B cell (primary cell): ENCODE measurements around the gene SCRT2. TPM values are rescaled to one million over a fixed set of nuclear protein-coding genes. Genes with fewer than 3 reads are reported as not detected.

Source experiments
- ATAC-seq: fragments of 200-7000 bp; cut with Tn5 transposase; one replicate; pipeline ENCODE4 v1.10.0; 2021; ENCODE audit warnings: low read depth, mild to moderate bottlenecking, moderate number of reproducible peaks, moderate library complexity
- CTCF ChIA-PET: fragments of 350-600 bp; sonication (Branson Sonifier 250); formaldehyde crosslinking; loops from one replicate; lab custom pipeline; 2021; ENCODE audit warnings: antibody characterized with exemption, inconsistent platforms; lab: Charles Lee
- POLR2A ChIA-PET: fragments of 350-600 bp; sonication (Branson Sonifier 250); formaldehyde crosslinking; loops from one replicate; lab custom pipeline; 2021; ENCODE audit warnings: antibody characterized with exemption; lab: Charles Lee
- DNase-seq: peaks from one replicate; pipeline ENCODE4 v3.0.0; 2013
- H2AFZ ChIP-seq: 2 replicates; pipeline ENCODE4 v1.6.1; 2012; ENCODE audit warnings: mild to moderate bottlenecking, low read depth, low read length; ENCODE audit not compliant: insufficient read depth, poor library complexity, severe bottlenecking
- H3K27ac ChIP-seq, 2 donors: 1 replicate in 1 of 2; 2 replicates in 1 of 2; pipeline ENCODE4 v1.5.1; 2012 to 2013; ENCODE audit warnings: low read length in 2 of 2, mild to moderate bottlenecking in 2 of 2, moderate library complexity in 1 of 2
- H3K27me3 ChIP-seq, 4 experiments: fragments of 200-600 bp in 1 of 4; sonication (generic) in 1 of 4; replicated peaks in 1 of 4; 1 replicate in 2 of 4; 2 replicates in 2 of 4; pipeline versions ENCODE4 v1.6.1 to v1.7.0; 2013 to 2016; ENCODE audit warnings: low read length in 3 of 4, mild to moderate bottlenecking in 2 of 4, mixed read lengths in 1 of 4, moderate library complexity in 1 of 4; ENCODE audit not compliant: insufficient read depth in 4 of 4, control insufficient read depth in 3 of 4; ENCODE audit errors: control extremely low read depth in 1 of 4
- H3K36me3 ChIP-seq, 2 experiments: replicated peaks in 1 of 2; 1 replicate in 1 of 2; 2 replicates in 1 of 2; pipeline versions ENCODE4 v1.6.1 to v1.7.1; 2013; ENCODE audit warnings: low read length in 1 of 2; ENCODE audit not compliant: insufficient read depth in 2 of 2, control insufficient read depth in 1 of 2; ENCODE audit errors: control extremely low read depth in 1 of 2, extremely low read depth in 1 of 2
- H3K4me1 ChIP-seq, 2 donors: fragments of 200-600 bp in 1 of 2; sonication (generic) in 1 of 2; 1 replicate in 1 of 2; 2 replicates in 1 of 2; pipeline versions ENCODE4 v1.5.1 to v1.6.1; 2013 to 2017; ENCODE audit warnings: low read length in 2 of 2; ENCODE audit not compliant: control insufficient read depth in 2 of 2, insufficient read depth in 2 of 2
- H3K4me2 ChIP-seq: replicated peaks from 2 replicates; pipeline ENCODE3; 2012; ENCODE audit warnings: mild to moderate bottlenecking, low read depth, low read length; ENCODE audit not compliant: poor library complexity, severe bottlenecking
- H3K4me3 ChIP-seq, 5 experiments: fragments of 200-600 bp in 1 of 5; sonication (generic) in 1 of 5; 1 replicate in 3 of 5; 2 replicates in 2 of 5; pipeline versions ENCODE4 v1.5.1 to v1.7.0; 2011 to 2016; ENCODE audit warnings: low read length in 4 of 5, mild to moderate bottlenecking in 4 of 5, low read depth in 2 of 5, control low read depth in 1 of 5, moderate library complexity in 1 of 5; ENCODE audit not compliant: insufficient read depth in 1 of 5; ENCODE audit errors: control extremely low read depth in 1 of 5, extremely low read depth in 1 of 5
- H3K79me2 ChIP-seq: fragments of 200-600 bp; sonication (generic); one replicate; pipeline ENCODE4 v1.6.0; 2016; ENCODE audit warnings: low read length; ENCODE audit not compliant: control insufficient read depth, insufficient read depth
- H3K9ac ChIP-seq: fragments of 200-600 bp; sonication (generic); 2 replicates; pipeline ENCODE4 v1.6.1; 2017; ENCODE audit warnings: mild to moderate bottlenecking, low read length, moderate library complexity
- H3K9me3 ChIP-seq, 3 donors: one replicate each; pipeline versions ENCODE4 v1.6.1 to v1.7.1; 2013; ENCODE audit warnings: low read length in 2 of 3; ENCODE audit not compliant: control insufficient read depth in 2 of 3, insufficient read depth in 1 of 3; ENCODE audit errors: control extremely low read depth in 1 of 3
- H4K20me1 ChIP-seq: 2 replicates; pipeline ENCODE4 v1.6.0; 2012; ENCODE audit warnings: mild to moderate bottlenecking, low read length; ENCODE audit not compliant: insufficient read depth, control insufficient read depth, poor library complexity, severe bottlenecking
- H3K27ac Mint-ChIP-seq: one replicate; pipeline ENCODE4 v1.8.0; 2021; ENCODE audit warnings: mixed read lengths
- H3K27me3 Mint-ChIP-seq: one replicate; pipeline ENCODE4 v1.8.0; 2021; ENCODE audit warnings: mixed read lengths
- H3K4me1 Mint-ChIP-seq: one replicate; pipeline ENCODE4 v1.8.0; 2021; ENCODE audit warnings: mixed read lengths
- H3K4me3 Mint-ChIP-seq: one replicate; pipeline ENCODE4 v1.8.0; 2021; ENCODE audit warnings: mixed read lengths
- H3K9me3 Mint-ChIP-seq: one replicate; pipeline ENCODE4 v1.8.0; 2022; ENCODE audit warnings: mixed read lengths; ENCODE audit not compliant: insufficient read depth
- EZH2 ChIP-seq: IDR thresholded peaks from 2 replicates; pipeline ENCODE4 v1.6.1; 2012; ENCODE audit warnings: borderline replicate concordance, low read depth, mild to moderate bottlenecking, moderate library complexity, low read length; ENCODE audit not compliant: insufficient read depth, poor library complexity, severe bottlenecking
- WGBS: methylation state at CpG from one replicate; pipeline ENCODE4 v1.1.5; 2013; ENCODE audit warnings: missing lambda C conversion rate; ENCODE audit not compliant: insufficient coverage; 5-methylcytosine and 5-hydroxymethylcytosine counted together
- intact Hi-C: fragments of 100-400 bp; cut with micrococcal nuclease; formaldehyde crosslinking; loops from one replicate; pipeline ENCODE4 v1.10.0; 2022
- polyA plus RNA-seq: library from polyadenylated mRNA; depleted of rRNA; stranded (reverse); fragments of >200 nt; gene quantifications from 2 replicates; pipeline ENCODE4 v1.2.3, GENCODE V29; 2012
- total RNA-seq, 2 donors: library from RNA; stranded (reverse); fragments of 120-200 nt in 1 of 2; gene quantifications; 1 replicate in 1 of 2; 2 replicates in 1 of 2; pipeline versions ENCODE4 v1.2.3 to v1.2.4, GENCODE V29; 2013 to 2022
- TF ChIP-seq, protein P1 (sequence below): fragments of 200-600 bp; IDR thresholded peaks from one replicate; pipeline ENCODE4 v1.8.0; 2022; ENCODE audit warnings: antibody characterized with exemption, mild to moderate bottlenecking

The SCRT2 gene
- total and polyA plus RNA-seq, 2 donors (not counting 1 experiment from before 2014, with no cell fraction given), result not detected

DNA sequence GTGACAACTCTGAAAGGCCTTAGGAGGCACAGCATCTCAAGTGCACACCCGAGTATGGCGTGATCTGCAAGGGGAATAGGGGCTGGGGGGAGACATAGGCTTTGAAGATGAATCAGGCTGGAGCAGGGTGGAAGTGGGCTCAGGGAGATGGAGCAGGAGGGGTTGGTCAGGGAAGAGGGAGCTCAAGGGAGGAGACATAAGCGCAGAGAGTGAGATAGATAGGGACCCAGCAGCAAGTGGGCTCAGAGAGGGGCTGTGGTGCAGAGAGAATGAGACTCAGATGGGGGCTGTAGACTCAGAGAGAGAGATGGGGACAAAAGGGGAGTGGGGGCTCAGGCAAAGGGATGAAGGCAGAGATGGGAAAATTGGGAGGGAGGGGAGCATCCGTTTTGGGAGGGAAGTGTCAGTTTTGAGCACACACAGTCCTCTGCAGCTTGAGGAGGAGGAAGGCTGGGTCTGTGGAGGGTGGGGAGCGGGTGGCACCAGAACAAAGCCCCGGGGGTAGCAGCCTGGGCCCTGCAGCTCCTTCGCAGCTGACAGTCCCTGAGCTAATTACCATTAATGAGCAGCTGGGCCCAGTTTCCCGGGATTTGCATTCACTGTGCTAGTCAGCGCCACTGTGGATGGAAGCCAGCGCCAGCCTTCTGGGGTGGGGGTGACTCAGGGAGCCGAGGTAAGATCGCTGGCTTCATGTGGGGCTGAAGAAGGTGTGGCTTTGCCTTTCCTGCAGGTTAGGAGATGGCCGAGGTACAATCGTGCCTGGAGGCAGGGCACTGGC, 41.3 kb downstream of the SCRT2 start:
- H3K9me3 Mint-ChIP-seq, result no peaks in the 10 kb centered on the region
- Histone ChIP-seq H4K20me1 (no peaks in the 10 kb centered on the region), H3K27me3 (no peaks in the 10 kb centered on the region), H3K4me3 (no peak overlapping the region), H3K9me3 (no peaks in the 10 kb centered on the region), H2AFZ (no peak overlapping the region), H3K27ac (no peak overlapping the region), H3K4me2 (no peak overlapping the region), H3K9ac (no peak overlapping the region), H3K79me2 (no peaks in the 10 kb centered on the region), H3K36me3 (no peaks in the 10 kb centered on the region), H3K4me1 (no peaks in the 10 kb centered on the region)
- POLR2A ChIA-PET, result no interaction called here
- intact Hi-C loops, result no loop called here
- no peak for ATAC-seq
- TF ChIP-seq, protein P1, sequence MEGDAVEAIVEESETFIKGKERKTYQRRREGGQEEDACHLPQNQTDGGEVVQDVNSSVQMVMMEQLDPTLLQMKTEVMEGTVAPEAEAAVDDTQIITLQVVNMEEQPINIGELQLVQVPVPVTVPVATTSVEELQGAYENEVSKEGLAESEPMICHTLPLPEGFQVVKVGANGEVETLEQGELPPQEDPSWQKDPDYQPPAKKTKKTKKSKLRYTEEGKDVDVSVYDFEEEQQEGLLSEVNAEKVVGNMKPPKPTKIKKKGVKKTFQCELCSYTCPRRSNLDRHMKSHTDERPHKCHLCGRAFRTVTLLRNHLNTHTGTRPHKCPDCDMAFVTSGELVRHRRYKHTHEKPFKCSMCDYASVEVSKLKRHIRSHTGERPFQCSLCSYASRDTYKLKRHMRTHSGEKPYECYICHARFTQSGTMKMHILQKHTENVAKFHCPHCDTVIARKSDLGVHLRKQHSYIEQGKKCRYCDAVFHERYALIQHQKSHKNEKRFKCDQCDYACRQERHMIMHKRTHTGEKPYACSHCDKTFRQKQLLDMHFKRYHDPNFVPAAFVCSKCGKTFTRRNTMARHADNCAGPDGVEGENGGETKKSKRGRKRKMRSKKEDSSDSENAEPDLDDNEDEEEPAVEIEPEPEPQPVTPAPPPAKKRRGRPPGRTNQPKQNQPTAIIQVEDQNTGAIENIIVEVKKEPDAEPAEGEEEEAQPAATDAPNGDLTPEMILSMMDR, result no peak
- no peak for TF ChIP-seq EZH2
- H3K4me3 Mint-ChIP-seq, result no peak overlapping the region
- H3K27ac Mint-ChIP-seq, result no peak overlapping the region
- CTCF ChIA-PET, result no interaction called here
- DNase-seq, result no peak
- H3K4me1 Mint-ChIP-seq, result no peaks in the 10 kb centered on the region
- WGBS, result 85% methylated on average over 14 of the region's 14 CpGs
- H3K27me3 Mint-ChIP-seq, result peaks cover 17% of the 10 kb centered on the region

DNA sequence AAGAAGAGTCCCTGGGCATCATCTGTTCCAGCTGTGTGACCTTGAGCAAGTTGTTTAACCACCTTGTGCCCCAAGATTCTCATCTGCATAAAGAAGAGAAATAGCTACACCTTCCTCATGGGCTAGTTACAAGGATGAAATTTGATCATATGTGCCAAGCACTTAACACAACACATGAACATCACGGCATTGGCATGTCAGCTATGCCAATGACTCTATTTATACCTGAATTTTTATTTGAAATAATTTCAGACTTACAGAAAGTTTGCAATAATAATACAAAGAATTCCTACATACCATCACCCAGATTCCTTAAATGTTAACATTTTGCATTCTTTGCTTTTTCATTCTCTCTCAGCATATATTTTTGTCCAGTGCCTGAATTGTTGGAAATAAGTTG, 44.5 kb downstream of the SCRT2 start:
- Histone ChIP-seq H3K4me1 (no peaks in the 10 kb centered on the region), H3K4me2 (no peak overlapping the region), H3K9me3 (no peaks in the 10 kb centered on the region), H4K20me1 (no peaks in the 10 kb centered on the region), H2AFZ (no peak overlapping the region), H3K27me3 (no peaks in the 10 kb centered on the region), H3K79me2 (no peaks in the 10 kb centered on the region), H3K4me3 (no peak overlapping the region), H3K9ac (no peak overlapping the region), H3K27ac (no peak overlapping the region), H3K36me3 (no peaks in the 10 kb centered on the region)
- H3K4me3 Mint-ChIP-seq, result no peak overlapping the region
- POLR2A ChIA-PET, result no interaction called here
- ATAC-seq, result no peak
- H3K27ac Mint-ChIP-seq, result no peak overlapping the region
- H3K4me1 Mint-ChIP-seq, result no peaks in the 10 kb centered on the region
- no peaks in the 10 kb centered on the region for H3K9me3 Mint-ChIP-seq
- no CpG with 5 or more reads among the region's 1 CpG for whole genome bisulfite sequencing
- H3K27me3 Mint-ChIP-seq, result peaks cover 25% of the 10 kb centered on the region
- no peak for DNase-seq
- intact Hi-C loops, result no loop called here
- TF ChIP-seq EZH2, result no peak
- TF ChIP-seq, protein P1, result no peak
- CTCF ChIA-PET, result interaction anchor here (1.6 kb wide), 1 partner anchor 28 kb away, joined by 3 read pairs; no protein-coding TSS in a partner anchor
